ENCODE results near the gene APOL1. TPM values are rescaled to one million over a fixed set of nuclear protein-coding genes. Genes with fewer than 3 reads are reported as not detected.

APOL1 gene
- total RNA-seq, 4 donors from 2014 or later: 6.7 to 16.8 (median 11.0) TPM

DNA sequence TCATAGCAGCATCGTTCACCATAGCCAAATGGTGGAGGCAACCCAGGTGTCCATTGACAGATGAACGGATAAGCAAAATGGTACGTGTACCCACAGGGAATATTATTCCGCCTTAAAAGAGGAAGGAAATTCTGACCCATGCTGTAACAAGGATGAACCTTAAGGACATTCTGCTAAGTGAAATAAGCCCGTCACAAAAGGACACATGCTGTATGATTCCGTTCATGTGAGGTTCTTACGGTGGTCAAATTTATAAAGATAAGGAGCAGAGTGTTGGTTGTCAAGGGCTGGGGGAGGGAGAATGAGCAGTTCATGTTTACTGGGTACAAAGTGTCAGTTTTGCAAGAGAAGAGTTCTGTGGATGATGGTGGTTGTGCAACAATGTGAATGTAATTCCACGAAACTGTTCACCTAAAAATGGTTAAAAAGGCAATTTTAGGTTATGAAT lies 26.3 kb downstream of the APOL1 start:
- H3K4me3 ChIP-seq (replicated peaks in 1 of 3): no peak overlapping the region
- no peak for TF ChIP-seq POLR2A (IDR thresholded peaks at IDR 0.05)
- peaks cover 0 to 8% of the 10 kb centered on the region in 2 donors for H3K4me1 ChIP-seq
- 85 to 89% methylated on average over 8 of the region's 8 CpGs for WGBS, 2 donors
- intact Hi-C loops (cut with DNase I): no loop called here
- DNase-seq: no peak
- no peaks in the 10 kb centered on the region for H3K27me3 ChIP-seq
- peaks cover 34 to 35% of the 10 kb centered on the region in 2 donors for H3K36me3 ChIP-seq
- no peaks in the 10 kb centered on the region for H3K9me3 ChIP-seq
- H3K27ac ChIP-seq: no peak overlapping the region

- no peaks in the 10 kb centered on the region for H3K9me3 ChIP-seq
- peaks cover 46 to 47% of the 10 kb centered on the region in 2 donors for H3K36me3 ChIP-seq
- TF ChIP-seq POLR2A (IDR thresholded peaks at IDR 0.05): no peak
- TF ChIP-seq, protein P1, sequence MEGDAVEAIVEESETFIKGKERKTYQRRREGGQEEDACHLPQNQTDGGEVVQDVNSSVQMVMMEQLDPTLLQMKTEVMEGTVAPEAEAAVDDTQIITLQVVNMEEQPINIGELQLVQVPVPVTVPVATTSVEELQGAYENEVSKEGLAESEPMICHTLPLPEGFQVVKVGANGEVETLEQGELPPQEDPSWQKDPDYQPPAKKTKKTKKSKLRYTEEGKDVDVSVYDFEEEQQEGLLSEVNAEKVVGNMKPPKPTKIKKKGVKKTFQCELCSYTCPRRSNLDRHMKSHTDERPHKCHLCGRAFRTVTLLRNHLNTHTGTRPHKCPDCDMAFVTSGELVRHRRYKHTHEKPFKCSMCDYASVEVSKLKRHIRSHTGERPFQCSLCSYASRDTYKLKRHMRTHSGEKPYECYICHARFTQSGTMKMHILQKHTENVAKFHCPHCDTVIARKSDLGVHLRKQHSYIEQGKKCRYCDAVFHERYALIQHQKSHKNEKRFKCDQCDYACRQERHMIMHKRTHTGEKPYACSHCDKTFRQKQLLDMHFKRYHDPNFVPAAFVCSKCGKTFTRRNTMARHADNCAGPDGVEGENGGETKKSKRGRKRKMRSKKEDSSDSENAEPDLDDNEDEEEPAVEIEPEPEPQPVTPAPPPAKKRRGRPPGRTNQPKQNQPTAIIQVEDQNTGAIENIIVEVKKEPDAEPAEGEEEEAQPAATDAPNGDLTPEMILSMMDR (IDR thresholded peaks at IDR 0.05): no peak
- DNase-seq: no peak
- intact Hi-C loops (cut with DNase I): loop anchor here (10.0 kb wide), 1 partner anchor 86 kb away; no protein-coding TSS in a partner anchor
- H3K4me3 ChIP-seq (replicated peaks in 1 of 3): no peak overlapping the region
- WGBS, 2 donors: 78 to 80% methylated on average over 8 of the region's 8 CpGs
- no peaks in the 10 kb centered on the region for H3K27me3 ChIP-seq
- no peak overlapping the region for H3K27ac ChIP-seq
- H3K4me1 ChIP-seq: peaks cover 0 to 8% of the 10 kb centered on the region in 2 donors
Measured at GRCh38 chr22:36280379-36280778, 27.4 kb downstream of the APOL1 start.

GRCh38 chr22:36281781-36282327 lies 28.9 kb downstream of the APOL1 start:
- Histone ChIP-seq H3K27ac (no peak overlapping the region), H3K36me3 (peaks cover 60 to 61% of the 10 kb centered on the region in 2 donors), H3K9me3 (no peaks in the 10 kb centered on the region), H3K4me1 (peaks cover 0 to 8% of the 10 kb centered on the region in 2 donors), H3K4me3 (replicated peaks in 1 of 3) (no peak overlapping the region), H3K27me3 (no peaks in the 10 kb centered on the region)
- WGBS, 2 donors: 80 to 88% methylated on average over 14 of the region's 14 CpGs
- TF ChIP-seq POLR2A (IDR thresholded peaks at IDR 0.05): no peak
- TF ChIP-seq, protein P1 (IDR thresholded peaks at IDR 0.05): no peak
- DNase-seq: no peak
- intact Hi-C loops (cut with DNase I): loop anchor here (10.0 kb wide), 1 partner anchor 87 kb away; no protein-coding TSS in a partner anchor

DNA sequence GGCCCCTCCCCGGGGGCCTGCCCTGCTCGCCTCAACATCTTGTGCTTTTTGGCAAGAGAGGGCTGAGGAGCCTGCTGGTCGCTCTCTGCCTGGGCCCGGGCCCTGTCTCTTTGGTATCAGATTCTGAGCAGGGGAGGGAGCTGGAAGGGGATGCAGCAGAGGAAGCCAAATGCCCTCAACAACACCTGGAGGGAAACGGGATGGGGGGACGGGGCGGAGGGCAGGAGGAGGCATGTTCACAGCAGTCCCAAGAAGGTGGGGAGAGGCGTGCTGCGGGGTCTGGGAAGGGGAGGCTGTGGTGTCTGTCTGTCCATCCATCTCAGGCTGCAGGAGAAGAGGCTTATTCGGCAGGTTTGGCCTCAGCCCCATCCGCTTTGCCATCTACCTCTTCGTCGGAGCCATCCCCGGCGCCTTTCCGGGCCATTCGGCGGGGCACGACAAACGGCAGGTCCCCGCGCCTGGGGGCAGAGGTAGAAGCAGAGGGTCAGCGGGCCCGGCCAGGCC lies 29.4 kb downstream of the APOL1 start:
- H3K4me1 ChIP-seq: peaks cover 0 to 6% of the 10 kb centered on the region in 2 donors
- TF ChIP-seq, protein P1 (IDR thresholded peaks at IDR 0.05): no peak
- no peaks in the 10 kb centered on the region for H3K27me3 ChIP-seq
- no peaks in the 10 kb centered on the region for H3K9me3 ChIP-seq
- peaks cover 66 to 67% of the 10 kb centered on the region in 2 donors for H3K36me3 ChIP-seq
- 90 to 93% methylated on average over 23 to 24 of the region's 24 CpGs for WGBS, 2 donors
- intact Hi-C loops (cut with DNase I): loop anchor here (10.0 kb wide), 1 partner anchor 88 kb away; no protein-coding TSS in a partner anchor
- no peak for DNase-seq
- H3K4me3 ChIP-seq (replicated peaks in 1 of 3): no peak overlapping the region
- H3K27ac ChIP-seq: no peak overlapping the region

DNA sequence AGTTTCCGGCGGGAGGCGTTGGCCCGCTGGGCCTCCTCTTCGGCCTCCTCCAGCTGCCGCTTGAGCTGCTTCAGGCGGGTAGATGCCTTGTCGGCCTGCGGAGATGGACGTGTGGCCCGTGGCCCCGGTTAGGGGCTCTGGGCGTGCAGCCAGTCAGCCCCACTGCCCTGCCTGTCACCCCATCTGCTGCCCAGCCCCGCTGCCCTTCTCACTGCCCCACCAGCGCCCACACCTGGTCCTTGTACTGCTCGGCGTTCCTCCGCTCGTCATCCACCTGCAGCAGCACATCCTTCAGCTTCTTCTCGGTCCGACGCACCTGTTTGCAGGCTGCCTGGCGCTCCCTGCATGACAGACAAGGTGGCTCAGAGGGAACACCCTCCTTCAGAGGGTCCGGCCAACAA lies 31.2 kb downstream of the APOL1 start:
- Histone ChIP-seq H3K4me1 (no peaks in the 10 kb centered on the region), H3K27ac (no peak overlapping the region), H3K36me3 (peaks cover 83 to 85% of the 10 kb centered on the region in 2 donors), H3K27me3 (no peaks in the 10 kb centered on the region), H3K9me3 (no peaks in the 10 kb centered on the region), H3K4me3 (replicated peaks in 1 of 3) (no peak overlapping the region)
- no peak for DNase-seq
- 92 to 98% methylated on average over 12 to 23 of the region's 24 CpGs for WGBS, 2 donors
- no peak for TF ChIP-seq POLR2A (IDR thresholded peaks at IDR 0.05)
- TF ChIP-seq, protein P1 (IDR thresholded peaks at IDR 0.05): no peak
- intact Hi-C loops (cut with DNase I): loop anchor here (10.0 kb wide), 1 partner anchor 89 kb away; no protein-coding TSS in a partner anchor
